ENCODE results near the gene BRIP1. TPM values are rescaled to one million over a fixed set of nuclear protein-coding genes. Genes with fewer than 3 reads are reported as not detected.

Gene BRIP1
- total and polyA plus RNA-seq, 2 donors (not counting 1 experiment from before 2014, with no cell fraction given): 4.0 to 8.1 TPM

DNA sequence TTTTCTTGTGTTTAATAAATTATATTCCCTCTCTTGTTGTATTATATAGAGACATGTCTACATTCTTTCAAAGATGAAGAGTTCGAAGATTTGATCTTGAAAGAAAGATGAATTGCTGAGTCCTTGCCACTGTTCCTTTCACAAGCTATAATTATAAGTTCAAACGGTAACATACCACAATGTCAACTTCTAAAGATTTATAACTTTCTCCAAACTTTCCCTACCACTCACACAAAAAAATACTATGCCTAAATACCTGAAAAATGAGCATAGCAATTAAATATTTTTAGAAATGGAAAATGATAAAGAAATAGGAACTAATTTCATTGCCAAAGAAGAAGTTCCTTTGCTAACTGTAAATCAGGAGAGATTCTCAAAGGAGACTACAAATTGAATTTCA, 50.6 kb downstream of the BRIP1 start:
- no peak overlapping the region for H2AFZ ChIP-seq (ENCODE audit: low read length)
- no peak overlapping the region for H3K27ac ChIP-seq (ENCODE audit: insufficient read depth, low read length)
- DNase-seq (ENCODE audit: low read depth in 2 of 2): peak in 1 of 2 donors; percentile 15
- H3K4me1 ChIP-seq (ENCODE audit: control insufficient read depth, extremely low read depth, insufficient read depth, low read length): peaks cover 3% of the 10 kb centered on the region
- H3K27me3 ChIP-seq (ENCODE audit: control insufficient read depth, insufficient read depth, low read length): no peaks in the 10 kb centered on the region
- H3K4me3 ChIP-seq (replicated peaks in 1 of 4; ENCODE audit: control extremely low read depth in 1 of 4, insufficient read depth in 1 of 4, low read depth in 3 of 4, low read length in 4 of 4): no peak overlapping the region
- no peak overlapping the region for H3K4me2 ChIP-seq (ENCODE audit: extremely low read depth, insufficient read depth, low read length)
- H4K20me1 ChIP-seq (ENCODE audit: control insufficient read depth, extremely low read depth, insufficient read depth, low read length): no peaks in the 10 kb centered on the region
- no peaks in the 10 kb centered on the region for H3K79me2 ChIP-seq (ENCODE audit: control insufficient read depth, insufficient read depth, low read length)
- no peaks in the 10 kb centered on the region for H3K9me3 ChIP-seq (ENCODE audit: control insufficient read depth, insufficient read depth, low read depth, low read length)
- TF ChIP-seq, protein P1, sequence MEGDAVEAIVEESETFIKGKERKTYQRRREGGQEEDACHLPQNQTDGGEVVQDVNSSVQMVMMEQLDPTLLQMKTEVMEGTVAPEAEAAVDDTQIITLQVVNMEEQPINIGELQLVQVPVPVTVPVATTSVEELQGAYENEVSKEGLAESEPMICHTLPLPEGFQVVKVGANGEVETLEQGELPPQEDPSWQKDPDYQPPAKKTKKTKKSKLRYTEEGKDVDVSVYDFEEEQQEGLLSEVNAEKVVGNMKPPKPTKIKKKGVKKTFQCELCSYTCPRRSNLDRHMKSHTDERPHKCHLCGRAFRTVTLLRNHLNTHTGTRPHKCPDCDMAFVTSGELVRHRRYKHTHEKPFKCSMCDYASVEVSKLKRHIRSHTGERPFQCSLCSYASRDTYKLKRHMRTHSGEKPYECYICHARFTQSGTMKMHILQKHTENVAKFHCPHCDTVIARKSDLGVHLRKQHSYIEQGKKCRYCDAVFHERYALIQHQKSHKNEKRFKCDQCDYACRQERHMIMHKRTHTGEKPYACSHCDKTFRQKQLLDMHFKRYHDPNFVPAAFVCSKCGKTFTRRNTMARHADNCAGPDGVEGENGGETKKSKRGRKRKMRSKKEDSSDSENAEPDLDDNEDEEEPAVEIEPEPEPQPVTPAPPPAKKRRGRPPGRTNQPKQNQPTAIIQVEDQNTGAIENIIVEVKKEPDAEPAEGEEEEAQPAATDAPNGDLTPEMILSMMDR (conservative IDR thresholded peaks at IDR 0.05 in 1 of 2, IDR thresholded peaks at IDR 0.05 in 1 of 2; ENCODE audit: low read depth in 1 of 2, low read length in 2 of 2): no peak
- TF ChIP-seq EZH2 (IDR thresholded peaks at IDR 0.05; ENCODE audit: low read length, missing control alignments): no peak
- H3K36me3 ChIP-seq (ENCODE audit: control insufficient read depth, insufficient read depth, low read length): no peaks in the 10 kb centered on the region
- H3K9ac ChIP-seq (ENCODE audit: insufficient read depth, low read length): no peak overlapping the region

DNA sequence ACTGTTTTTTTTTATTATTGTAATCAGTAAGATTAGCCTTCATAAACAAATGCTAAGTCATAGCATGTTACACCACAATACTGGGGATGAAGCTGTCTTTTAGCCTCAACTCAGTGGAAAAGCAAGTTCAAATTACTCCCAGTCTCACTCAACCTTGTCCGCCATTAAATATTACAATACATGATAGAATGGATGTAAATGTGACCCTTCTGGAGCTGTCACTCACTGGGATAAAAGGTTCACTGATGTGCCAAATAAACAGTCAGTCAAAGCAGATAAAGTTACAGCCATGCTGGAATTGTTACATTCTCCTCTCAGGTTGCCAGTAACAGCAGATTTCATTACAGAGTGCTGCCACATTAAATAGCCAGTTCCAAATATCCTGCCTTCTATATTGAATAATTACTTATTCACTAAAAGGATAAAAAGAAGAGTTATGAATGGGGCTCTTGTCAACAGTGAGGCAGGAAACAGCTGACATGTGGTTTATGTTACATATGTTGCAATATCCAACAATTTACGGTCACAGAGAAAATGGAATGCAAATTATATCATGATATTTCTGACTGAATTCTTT, 53.4 kb downstream of the BRIP1 start:
- DNase-seq (ENCODE audit: low read depth in 2 of 2): peak; percentile 62 to 79

DNA sequence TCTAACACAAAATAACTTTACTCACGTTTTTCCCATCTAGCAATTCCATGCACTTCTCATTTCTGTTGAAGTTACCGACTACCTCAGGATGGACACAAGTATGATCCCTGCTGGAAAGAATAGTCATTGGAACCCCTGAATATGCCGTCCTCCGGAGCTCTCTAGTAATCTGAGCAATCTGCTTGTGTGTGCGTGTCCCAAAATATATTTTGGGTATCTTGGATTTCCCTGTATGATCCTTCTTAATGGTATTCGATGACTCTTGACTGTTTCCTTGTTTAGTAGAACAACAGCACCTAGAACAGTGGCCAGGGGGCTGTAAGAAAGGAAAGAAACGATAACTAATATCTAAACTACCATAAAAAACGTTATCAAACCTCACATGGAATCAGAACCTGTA, 54.9 kb downstream of the BRIP1 start:
- no peak for TF ChIP-seq EZH2 (IDR thresholded peaks at IDR 0.05; ENCODE audit: low read length, missing control alignments)
- TF ChIP-seq, protein P1 (conservative IDR thresholded peaks at IDR 0.05 in 1 of 2, IDR thresholded peaks at IDR 0.05 in 1 of 2; ENCODE audit: low read depth in 1 of 2, low read length in 2 of 2): no peak
- peaks cover 8% of the 10 kb centered on the region for H3K4me1 ChIP-seq (ENCODE audit: control insufficient read depth, extremely low read depth, insufficient read depth, low read length)
- no peaks in the 10 kb centered on the region for H3K9me3 ChIP-seq (ENCODE audit: control insufficient read depth, insufficient read depth, low read depth, low read length)

More for the DNA sequence above, 53.4 kb downstream of the BRIP1 start:
- Histone ChIP-seq H4K20me1 (ENCODE audit: control insufficient read depth, extremely low read depth, insufficient read depth, low read length) (no peaks in the 10 kb centered on the region), H3K27ac (ENCODE audit: insufficient read depth, low read length) (peak overlapping the region; percentile 30), H3K9ac (ENCODE audit: insufficient read depth, low read length) (no peak overlapping the region), H3K79me2 (ENCODE audit: control insufficient read depth, insufficient read depth, low read length) (no peaks in the 10 kb centered on the region), H3K9me3 (ENCODE audit: control insufficient read depth, insufficient read depth, low read depth, low read length) (no peaks in the 10 kb centered on the region), H3K27me3 (ENCODE audit: control insufficient read depth, insufficient read depth, low read length) (no peaks in the 10 kb centered on the region), H2AFZ (ENCODE audit: low read length) (no peak overlapping the region), H3K4me2 (ENCODE audit: extremely low read depth, insufficient read depth, low read length) (no peak overlapping the region), H3K4me1 (ENCODE audit: control insufficient read depth, extremely low read depth, insufficient read depth, low read length) (peaks cover 8% of the 10 kb centered on the region), H3K36me3 (ENCODE audit: control insufficient read depth, insufficient read depth, low read length) (no peaks in the 10 kb centered on the region), H3K4me3 (replicated peaks in 1 of 4; ENCODE audit: control extremely low read depth in 1 of 4, insufficient read depth in 1 of 4, low read depth in 3 of 4, low read length in 4 of 4) (peak overlapping the region in 1 of 4 experiments; percentile 10)
- TF ChIP-seq, protein P1 (conservative IDR thresholded peaks at IDR 0.05 in 1 of 2, IDR thresholded peaks at IDR 0.05 in 1 of 2; ENCODE audit: low read depth in 1 of 2, low read length in 2 of 2): no peak
- no peak for TF ChIP-seq EZH2 (IDR thresholded peaks at IDR 0.05; ENCODE audit: low read length, missing control alignments)

More for the DNA sequence above, 54.9 kb downstream of the BRIP1 start:
- no peaks in the 10 kb centered on the region for H3K36me3 ChIP-seq (ENCODE audit: control insufficient read depth, insufficient read depth, low read length)
- no peak overlapping the region for H3K4me3 ChIP-seq (replicated peaks in 1 of 4; ENCODE audit: control extremely low read depth in 1 of 4, insufficient read depth in 1 of 4, low read depth in 3 of 4, low read length in 4 of 4)
- no peaks in the 10 kb centered on the region for H3K79me2 ChIP-seq (ENCODE audit: control insufficient read depth, insufficient read depth, low read length)
- H3K9ac ChIP-seq (ENCODE audit: insufficient read depth, low read length): no peak overlapping the region
- DNase-seq (ENCODE audit: low read depth in 2 of 2): no peak
- H2AFZ ChIP-seq (ENCODE audit: low read length): no peak overlapping the region
- H3K4me2 ChIP-seq (ENCODE audit: extremely low read depth, insufficient read depth, low read length): no peak overlapping the region
- H4K20me1 ChIP-seq (ENCODE audit: control insufficient read depth, extremely low read depth, insufficient read depth, low read length): no peaks in the 10 kb centered on the region
- H3K27me3 ChIP-seq (ENCODE audit: control insufficient read depth, insufficient read depth, low read length): no peaks in the 10 kb centered on the region
- H3K27ac ChIP-seq (ENCODE audit: insufficient read depth, low read length): no peak overlapping the region
